WI38 (cell line): ENCODE results near the gene HACD2.
"Not testable (repeated sequence)": the region's sequence is repeated elsewhere in the genome, so short reads cannot be mapped to it uniquely, and the experiment has no call there.

Source experiments
- H3K4me3 ChIP-seq: 2 replicates; pipeline ENCODE4 v1.5.1; 2011; ENCODE audit warnings: low read depth, mild to moderate bottlenecking, control low read depth, low read length
- TF ChIP-seq, protein P1 (sequence below): IDR thresholded peaks from 2 replicates; pipeline ENCODE4 v1.5.1; 2012; ENCODE audit warnings: low read depth, mild to moderate bottlenecking, control low read depth, low read length

HACD2 gene

DNA sequence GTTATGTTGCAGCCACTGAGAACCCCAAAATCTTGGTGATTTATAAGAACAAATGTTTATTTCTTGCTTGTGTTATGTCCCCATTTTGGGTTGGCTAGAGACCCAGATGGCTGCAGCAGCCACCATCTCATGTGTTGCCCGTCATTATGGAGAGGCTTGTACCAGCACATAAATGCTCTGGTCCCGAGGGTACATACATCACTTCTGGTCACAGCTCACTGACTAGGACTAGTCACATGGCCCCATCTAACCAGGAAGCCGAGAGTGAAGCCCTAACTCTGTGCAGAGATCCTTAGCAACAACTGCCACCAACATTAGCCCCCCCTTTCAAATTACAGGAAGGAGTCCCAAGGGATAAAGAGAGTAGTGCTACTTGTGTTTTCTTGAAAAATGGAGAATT is 25.5 kb upstream of the HACD2 start:
- TF ChIP-seq, protein P1, sequence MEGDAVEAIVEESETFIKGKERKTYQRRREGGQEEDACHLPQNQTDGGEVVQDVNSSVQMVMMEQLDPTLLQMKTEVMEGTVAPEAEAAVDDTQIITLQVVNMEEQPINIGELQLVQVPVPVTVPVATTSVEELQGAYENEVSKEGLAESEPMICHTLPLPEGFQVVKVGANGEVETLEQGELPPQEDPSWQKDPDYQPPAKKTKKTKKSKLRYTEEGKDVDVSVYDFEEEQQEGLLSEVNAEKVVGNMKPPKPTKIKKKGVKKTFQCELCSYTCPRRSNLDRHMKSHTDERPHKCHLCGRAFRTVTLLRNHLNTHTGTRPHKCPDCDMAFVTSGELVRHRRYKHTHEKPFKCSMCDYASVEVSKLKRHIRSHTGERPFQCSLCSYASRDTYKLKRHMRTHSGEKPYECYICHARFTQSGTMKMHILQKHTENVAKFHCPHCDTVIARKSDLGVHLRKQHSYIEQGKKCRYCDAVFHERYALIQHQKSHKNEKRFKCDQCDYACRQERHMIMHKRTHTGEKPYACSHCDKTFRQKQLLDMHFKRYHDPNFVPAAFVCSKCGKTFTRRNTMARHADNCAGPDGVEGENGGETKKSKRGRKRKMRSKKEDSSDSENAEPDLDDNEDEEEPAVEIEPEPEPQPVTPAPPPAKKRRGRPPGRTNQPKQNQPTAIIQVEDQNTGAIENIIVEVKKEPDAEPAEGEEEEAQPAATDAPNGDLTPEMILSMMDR = no peak
- no peak overlapping the region for H3K4me3 ChIP-seq

DNA sequence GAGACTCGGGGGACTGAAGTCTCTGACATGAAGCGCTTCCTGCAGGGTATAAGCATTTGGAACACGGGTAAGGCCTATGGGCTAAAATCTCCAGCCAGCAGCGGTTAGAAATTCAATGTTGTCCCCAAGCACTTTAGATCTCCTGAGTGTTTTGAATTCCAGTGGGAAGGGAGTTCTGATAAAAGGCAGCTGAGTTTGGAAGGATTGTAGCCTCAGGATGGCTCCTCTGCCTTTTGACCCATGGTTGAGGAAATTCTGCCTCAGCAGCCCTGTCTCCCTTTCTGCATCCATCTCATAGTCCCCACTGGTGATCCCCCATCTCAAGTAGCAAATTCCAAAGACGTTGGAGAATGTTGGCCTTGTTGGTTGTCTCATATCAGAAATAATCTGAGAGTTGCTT is 24.2 kb upstream of the HACD2 start:
- TF ChIP-seq, protein P1 = no peak

DNA sequence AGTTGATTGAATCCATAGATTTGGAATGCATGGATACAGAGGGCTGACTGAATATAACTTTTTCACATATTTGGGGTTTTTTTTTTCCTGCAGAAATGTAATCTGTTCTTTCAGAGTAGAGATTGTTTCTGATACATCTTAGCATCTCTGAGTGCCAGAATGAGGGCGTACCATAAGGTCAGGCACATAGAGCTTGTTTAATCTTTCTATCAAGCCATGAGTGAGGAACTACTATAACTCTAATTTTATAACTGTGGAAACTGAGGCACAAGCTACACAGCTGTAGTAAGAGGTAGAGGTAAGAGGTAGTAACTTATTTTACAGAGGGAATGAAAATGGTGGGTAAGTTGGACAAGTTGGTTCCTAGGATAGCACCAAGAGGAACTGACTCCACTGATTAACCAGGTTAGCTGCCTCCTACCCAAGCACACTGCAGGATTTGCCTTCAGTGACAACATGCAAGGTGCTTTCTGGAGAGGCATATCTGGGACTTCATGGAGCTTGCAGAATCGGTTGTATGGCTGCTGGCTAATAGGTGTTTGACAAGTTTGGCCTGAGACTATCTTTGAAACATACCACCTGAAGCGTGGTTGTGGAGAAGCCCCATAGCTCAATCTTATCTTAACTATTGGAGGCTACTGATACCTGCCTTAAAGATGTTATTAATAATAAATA is 23.5 kb upstream of the HACD2 start:
- no peak overlapping the region for H3K4me3 ChIP-seq
- TF ChIP-seq, protein P1 = no peak

More for the DNA sequence above, 24.2 kb upstream of the HACD2 start:
- H3K4me3 ChIP-seq = no peak overlapping the region

DNA sequence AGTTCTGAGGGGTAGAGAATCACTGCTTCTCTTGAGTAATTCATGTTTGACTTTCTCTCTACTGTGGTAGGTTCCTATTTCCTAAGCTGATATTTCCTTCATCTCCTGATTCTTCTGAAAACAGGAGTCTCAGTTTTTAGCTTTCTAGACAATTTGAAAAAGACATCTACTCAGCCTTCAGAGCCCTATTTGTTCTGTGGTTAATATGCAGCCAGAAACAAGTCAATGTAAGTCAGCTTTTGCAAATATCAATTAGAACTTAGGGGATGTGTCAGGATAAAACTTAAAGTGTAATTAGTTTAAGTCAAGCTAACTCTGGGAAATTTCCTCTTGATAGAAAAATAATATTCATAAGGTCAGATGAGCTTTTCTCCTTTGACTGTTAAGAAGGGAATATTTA is 21.7 kb upstream of the HACD2 start:
- TF ChIP-seq, protein P1 = no peak
- no peak overlapping the region for H3K4me3 ChIP-seq

DNA sequence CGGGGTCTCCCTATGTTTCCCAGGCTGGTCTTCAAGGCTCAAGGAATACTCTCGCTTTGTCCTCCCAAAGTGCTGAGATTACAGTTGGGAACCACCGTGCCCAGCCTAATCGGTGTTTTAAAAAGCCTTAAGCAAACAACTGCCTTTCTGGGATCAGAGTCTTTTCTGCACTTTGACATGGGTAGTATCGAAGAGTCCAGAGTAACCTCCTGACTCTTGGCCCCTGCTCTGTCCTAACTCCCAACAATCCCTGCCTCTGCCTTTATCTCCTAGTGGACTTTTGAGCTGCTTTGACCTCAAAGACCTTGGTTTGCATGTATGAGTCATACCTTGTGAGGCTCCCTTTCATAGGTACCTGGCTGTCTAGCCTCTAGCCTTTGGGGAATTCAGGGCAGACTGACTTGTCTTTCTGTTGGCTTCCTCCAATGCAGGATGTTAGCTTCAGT is 21.0 kb upstream of the HACD2 start:
- TF ChIP-seq, protein P1 = no peak

DNA sequence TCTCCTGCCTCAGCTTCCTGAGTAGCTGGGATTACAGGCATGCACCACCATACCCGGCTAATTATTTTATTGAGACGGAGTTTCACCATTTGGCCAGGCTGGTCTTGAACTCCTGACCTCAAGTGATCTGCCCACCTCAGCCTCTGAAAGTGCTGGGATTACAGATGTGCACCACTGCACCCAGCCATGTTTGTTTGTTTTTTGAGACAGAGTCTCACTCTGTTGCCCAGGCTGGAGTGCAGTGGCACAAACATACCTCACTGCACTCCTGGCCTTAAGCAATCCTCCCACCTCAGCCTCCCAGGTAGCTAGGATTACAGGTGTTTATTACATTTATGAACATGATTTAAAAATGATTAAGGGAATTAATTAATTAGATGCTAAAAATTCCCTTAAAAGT is 18.3 kb upstream of the HACD2 start:
- not testable (repeated sequence) for H3K4me3 ChIP-seq

More for the DNA sequence above, 21.0 kb upstream of the HACD2 start:
- no peak overlapping the region for H3K4me3 ChIP-seq

DNA sequence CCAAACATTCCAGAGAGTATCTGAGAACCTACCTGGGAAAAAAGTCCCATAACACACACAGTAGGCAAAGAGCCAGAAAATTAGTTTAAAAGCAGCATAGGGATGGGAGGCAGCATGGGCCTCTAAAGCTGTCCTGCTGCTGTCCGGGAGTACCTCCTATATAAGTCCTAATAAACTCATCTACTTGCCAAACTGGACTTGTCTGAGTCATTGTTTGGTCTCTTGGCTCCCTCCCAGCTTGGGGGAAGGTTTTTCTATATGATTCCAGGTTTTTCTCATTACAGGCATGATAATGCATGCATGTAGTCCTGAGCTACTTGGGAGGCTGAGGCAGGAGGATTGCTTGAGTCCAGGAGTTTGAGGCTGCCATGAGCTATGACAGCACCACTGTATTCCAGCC is 17.5 kb upstream of the HACD2 start:
- H3K4me3 ChIP-seq = no peak overlapping the region
- TF ChIP-seq, protein P1 = no peak

DNA sequence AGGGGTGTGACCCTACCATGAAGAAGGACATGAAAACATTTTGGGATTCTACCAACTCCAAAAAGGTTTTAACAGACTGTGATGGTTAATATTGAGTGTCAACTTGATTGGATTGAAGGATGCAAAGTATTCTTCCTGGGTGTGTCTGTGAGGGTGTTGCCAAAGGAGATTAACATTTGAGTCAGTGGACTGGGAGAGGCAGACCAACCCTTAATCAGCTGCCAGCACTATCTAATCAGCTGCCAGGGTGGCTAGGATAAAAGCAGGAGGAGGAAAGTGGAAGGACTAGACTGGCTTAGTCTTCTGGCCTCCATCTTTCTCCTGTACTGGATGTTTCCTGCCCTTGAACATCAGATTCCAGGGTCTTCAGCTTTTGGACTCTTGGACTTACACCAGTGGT is 16.0 kb upstream of the HACD2 start:
- not testable (repeated sequence) for H3K4me3 ChIP-seq
